A673 (cell line): ENCODE data around the gene VEGFC.

Experiments used
- EZH2 ChIP-seq: fragments of 200-600 bp; sonication (generic); IDR thresholded peaks from 2 replicates; pipeline ENCODE4 v1.6.1; 2017; ENCODE audit warnings: borderline replicate concordance, low read depth, mild to moderate bottlenecking, mixed read lengths, antibody characterized with exemption, low read length; ENCODE audit not compliant: poor library complexity, severe bottlenecking
- TF ChIP-seq, protein P1 (sequence below): fragments of 300-800, 200-600 bp; sonication (generic); conservative IDR thresholded peaks from 2 replicates; pipeline ENCODE4 v1.5.1; 2017; ENCODE audit warnings: low read depth, mild to moderate bottlenecking, antibody characterized with exemption, low read length, moderate library complexity, mixed read lengths

DNA sequence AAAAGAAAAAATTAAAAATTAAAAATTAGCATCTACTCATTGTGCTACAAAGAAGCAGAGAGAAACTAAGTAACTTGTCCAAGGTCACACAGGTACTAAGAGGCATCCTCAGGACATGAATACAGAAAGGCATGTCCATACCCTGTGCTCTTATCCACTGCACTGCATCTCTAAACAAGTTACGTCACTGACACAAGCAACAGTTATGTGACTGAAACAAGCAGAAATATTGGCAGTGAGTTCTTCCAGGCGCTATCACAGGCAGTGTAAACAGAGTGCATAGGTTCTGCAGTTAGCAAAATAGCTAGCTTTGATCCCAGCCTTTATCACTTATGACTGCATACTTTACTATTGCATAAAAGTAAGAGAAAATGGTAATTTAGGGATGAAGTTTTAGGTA lies 7.9 kb downstream of the VEGFC start:
- TF ChIP-seq, protein P1, sequence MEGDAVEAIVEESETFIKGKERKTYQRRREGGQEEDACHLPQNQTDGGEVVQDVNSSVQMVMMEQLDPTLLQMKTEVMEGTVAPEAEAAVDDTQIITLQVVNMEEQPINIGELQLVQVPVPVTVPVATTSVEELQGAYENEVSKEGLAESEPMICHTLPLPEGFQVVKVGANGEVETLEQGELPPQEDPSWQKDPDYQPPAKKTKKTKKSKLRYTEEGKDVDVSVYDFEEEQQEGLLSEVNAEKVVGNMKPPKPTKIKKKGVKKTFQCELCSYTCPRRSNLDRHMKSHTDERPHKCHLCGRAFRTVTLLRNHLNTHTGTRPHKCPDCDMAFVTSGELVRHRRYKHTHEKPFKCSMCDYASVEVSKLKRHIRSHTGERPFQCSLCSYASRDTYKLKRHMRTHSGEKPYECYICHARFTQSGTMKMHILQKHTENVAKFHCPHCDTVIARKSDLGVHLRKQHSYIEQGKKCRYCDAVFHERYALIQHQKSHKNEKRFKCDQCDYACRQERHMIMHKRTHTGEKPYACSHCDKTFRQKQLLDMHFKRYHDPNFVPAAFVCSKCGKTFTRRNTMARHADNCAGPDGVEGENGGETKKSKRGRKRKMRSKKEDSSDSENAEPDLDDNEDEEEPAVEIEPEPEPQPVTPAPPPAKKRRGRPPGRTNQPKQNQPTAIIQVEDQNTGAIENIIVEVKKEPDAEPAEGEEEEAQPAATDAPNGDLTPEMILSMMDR: no peak
- no peak for TF ChIP-seq EZH2
